ENCODE measurements around the gene ANKRD55.
A peak's percentile ranks its signal among the peaks of the same experiment; 100 is the strongest.
"Not testable (repeated sequence)": the region's sequence is repeated elsewhere in the genome, so short reads cannot be mapped to it uniquely, and the experiment has no call there.

ANKRD55 gene

GRCh38 chr5:56206126-56206910, 26.8 kb downstream of the ANKRD55 start:
- no peak for DNase-seq

- DNase-seq, result not testable (repeated sequence)
Observed at GRCh38 chr5:56203936-56204335, 29.2 kb downstream of the ANKRD55 start.

- no peak for DNase-seq
Observed at GRCh38 chr5:56202483-56202882, 30.6 kb downstream of the ANKRD55 start.

- DNase-seq, result not testable (repeated sequence)
Observed at GRCh38 chr5:56201762-56202261, 31.3 kb downstream of the ANKRD55 start.

GRCh38 chr5:56200971-56201666, 32.0 kb downstream of the ANKRD55 start:
- DNase-seq, result peak; percentile 52

GRCh38 chr5:56195016-56195415, 38.1 kb downstream of the ANKRD55 start:
- DNase-seq, result no peak

- DNase-seq, result no peak
Observed at GRCh38 chr5:56192246-56192645, 40.9 kb downstream of the ANKRD55 start.

GRCh38 chr5:56191656-56192055, 41.5 kb downstream of the ANKRD55 start:
- no peak for DNase-seq

- peak; percentile 26 for DNase-seq
Observed at GRCh38 chr5:56190497-56190896, 42.6 kb downstream of the ANKRD55 start.

- no peak for DNase-seq
Observed at GRCh38 chr5:56185768-56186311, 47.3 kb downstream of the ANKRD55 start.

- DNase-seq, result no peak
Observed at GRCh38 chr5:56183506-56183905, 49.6 kb downstream of the ANKRD55 start.

- DNase-seq, result no peak
Observed at GRCh38 chr5:56179442-56179841, 53.7 kb downstream of the ANKRD55 start.

- DNase-seq, result no peak
Observed at GRCh38 chr5:56178823-56179222, 54.3 kb downstream of the ANKRD55 start.

- no peak for DNase-seq
Observed at GRCh38 chr5:56176871-56177533, 56.1 kb downstream of the ANKRD55 start.

GRCh38 chr5:56176155-56176798, 56.9 kb downstream of the ANKRD55 start:
- DNase-seq, result no peak

- DNase-seq, result no peak
Observed at GRCh38 chr5:56175488-56175887, 57.6 kb downstream of the ANKRD55 start.

- DNase-seq, result no peak
Observed at GRCh38 chr5:56175021-56175420, 58.1 kb downstream of the ANKRD55 start.

- no peak for DNase-seq
Observed at GRCh38 chr5:56172241-56172640, 60.9 kb downstream of the ANKRD55 start.

GRCh38 chr5:56170557-56170956, 62.6 kb downstream of the ANKRD55 start:
- DNase-seq, result no peak

GRCh38 chr5:56169949-56170348, 63.2 kb downstream of the ANKRD55 start:
- no peak for DNase-seq

- DNase-seq, result no peak
Observed at GRCh38 chr5:56169281-56169680, 63.8 kb downstream of the ANKRD55 start.

GRCh38 chr5:56168066-56168478, 65.1 kb downstream of the ANKRD55 start:
- DNase-seq, result no peak

GRCh38 chr5:56167519-56167918, 65.6 kb downstream of the ANKRD55 start:
- DNase-seq, result no peak
